Left lung (tissue), 10 donors: ENCODE data around the gene PFKP. TPM values are rescaled to one million over a fixed set of nuclear protein-coding genes. Genes with fewer than 3 reads are reported as not detected.

Experiments
- ATAC-seq: fragments of 200-7000 bp; cut with Tn5 transposase; one replicate; pipeline ENCODE4 v1.9.1; 2020; ENCODE audit warnings: moderate library complexity
- DNase-seq, 4 donors: peaks; one replicate each; pipeline ENCODE4 v3.0.0-alpha.2; 2013 to 2020
- H3K27ac ChIP-seq, 2 donors: fragments of 200-600 bp; sonication (generic) in 1 of 2; one replicate each; pipeline versions ENCODE4 v1.5.0 to v1.8.0; 2020 to 2021
- H3K27me3 ChIP-seq, 2 donors: fragments of 200-600 bp; sonication (generic) in 1 of 2; one replicate each; pipeline versions ENCODE4 v1.5.0 to v1.8.0; 2020 to 2021
- H3K36me3 ChIP-seq, 2 donors: fragments of 200-600 bp; sonication (generic) in 1 of 2; one replicate each; pipeline versions ENCODE4 v1.5.0 to v1.8.0; 2020 to 2021
- H3K4me1 ChIP-seq, 2 donors: fragments of 200-600 bp; one replicate each; pipeline ENCODE4 v1.8.0; 2021
- H3K4me3 ChIP-seq, 2 donors: fragments of 200-600 bp; sonication (generic) in 1 of 2; one replicate each; pipeline versions ENCODE4 v1.5.0 to v1.8.0; 2020 to 2021; ENCODE audit warnings: mild to moderate bottlenecking in 1 of 2
- H3K9me3 ChIP-seq, 2 donors: fragments of 200-600 bp; sonication (generic) in 1 of 2; one replicate each; pipeline versions ENCODE4 v1.5.0 to v1.8.0; 2020 to 2021
- intact Hi-C, 2 donors: fragments of 100-400 bp; cut with DNase I; formaldehyde crosslinking; loops; one replicate each; pipeline versions ENCODE4 v1.11.2 to v1.14.2; 2022
- polyA plus RNA-seq, 6 donors: library from polyadenylated mRNA; unstranded; fragments of 120-200 nt; gene quantifications; one replicate each; pipeline ENCODE4 v1.2.1, GENCODE V29; 2013; ENCODE audit not compliant: insufficient read length in 6 of 6
- total RNA-seq, 2 donors: library from RNA; stranded (reverse); fragmentation: NEBNext Ultra II Directional; extraction: Animal tissue kit (Norgen Biotek cat#: 25700); gene quantifications; one replicate each; pipeline ENCODE4 v1.2.1, GENCODE V29; 2021
- TF ChIP-seq, protein P1 (sequence below), 2 donors: fragments of 200-600 bp; sonication (generic) in 1 of 2; IDR thresholded peaks; one replicate each; pipeline versions ENCODE4 v1.5.0 to v1.8.0; 2021; ENCODE audit warnings: antibody characterized with exemption in 2 of 2
- donor health status: DM: no; HTN: yes; CAD: no.
- donor health status: DM: no; HTN: no; CAD: no.

Gene PFKP
- total and polyA plus RNA-seq, 8 donors = 7.4 to 70.0 (median 11.2) TPM

DNA sequence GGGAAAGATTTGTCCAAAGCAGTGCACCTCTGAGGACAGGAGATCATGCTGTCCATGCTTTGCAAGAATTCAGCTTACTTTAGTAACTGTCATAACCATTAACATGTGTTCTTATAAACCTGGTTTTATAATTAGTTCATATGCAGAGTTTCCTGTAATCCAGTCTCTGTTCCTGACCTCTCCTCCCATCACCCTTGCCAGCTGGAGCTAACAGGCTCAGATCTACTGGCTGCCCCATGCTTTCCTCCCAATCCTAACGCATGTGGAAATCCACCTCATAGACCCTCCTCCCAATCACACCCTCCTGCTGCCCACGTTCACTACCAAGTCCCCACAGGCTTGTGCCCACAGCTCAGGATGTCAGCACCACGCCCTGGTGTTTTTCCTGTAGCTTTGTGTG is 45.3 kb upstream of the PFKP start:
- ATAC-seq (no peak), DNase-seq (no peak)
- Histone ChIP-seq H3K27me3 (peaks cover 0 to 9% of the 10 kb centered on the region in 2 donors), H3K4me1 (no peaks in the 10 kb centered on the region), H3K4me3 (no peak overlapping the region), H3K36me3 (no peaks in the 10 kb centered on the region), H3K9me3 (no peaks in the 10 kb centered on the region), H3K27ac (no peak overlapping the region)
- intact Hi-C loops = no loop called here
- TF ChIP-seq, protein P1, sequence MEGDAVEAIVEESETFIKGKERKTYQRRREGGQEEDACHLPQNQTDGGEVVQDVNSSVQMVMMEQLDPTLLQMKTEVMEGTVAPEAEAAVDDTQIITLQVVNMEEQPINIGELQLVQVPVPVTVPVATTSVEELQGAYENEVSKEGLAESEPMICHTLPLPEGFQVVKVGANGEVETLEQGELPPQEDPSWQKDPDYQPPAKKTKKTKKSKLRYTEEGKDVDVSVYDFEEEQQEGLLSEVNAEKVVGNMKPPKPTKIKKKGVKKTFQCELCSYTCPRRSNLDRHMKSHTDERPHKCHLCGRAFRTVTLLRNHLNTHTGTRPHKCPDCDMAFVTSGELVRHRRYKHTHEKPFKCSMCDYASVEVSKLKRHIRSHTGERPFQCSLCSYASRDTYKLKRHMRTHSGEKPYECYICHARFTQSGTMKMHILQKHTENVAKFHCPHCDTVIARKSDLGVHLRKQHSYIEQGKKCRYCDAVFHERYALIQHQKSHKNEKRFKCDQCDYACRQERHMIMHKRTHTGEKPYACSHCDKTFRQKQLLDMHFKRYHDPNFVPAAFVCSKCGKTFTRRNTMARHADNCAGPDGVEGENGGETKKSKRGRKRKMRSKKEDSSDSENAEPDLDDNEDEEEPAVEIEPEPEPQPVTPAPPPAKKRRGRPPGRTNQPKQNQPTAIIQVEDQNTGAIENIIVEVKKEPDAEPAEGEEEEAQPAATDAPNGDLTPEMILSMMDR (IDR thresholded peaks at IDR 0.05) = no peak

DNA sequence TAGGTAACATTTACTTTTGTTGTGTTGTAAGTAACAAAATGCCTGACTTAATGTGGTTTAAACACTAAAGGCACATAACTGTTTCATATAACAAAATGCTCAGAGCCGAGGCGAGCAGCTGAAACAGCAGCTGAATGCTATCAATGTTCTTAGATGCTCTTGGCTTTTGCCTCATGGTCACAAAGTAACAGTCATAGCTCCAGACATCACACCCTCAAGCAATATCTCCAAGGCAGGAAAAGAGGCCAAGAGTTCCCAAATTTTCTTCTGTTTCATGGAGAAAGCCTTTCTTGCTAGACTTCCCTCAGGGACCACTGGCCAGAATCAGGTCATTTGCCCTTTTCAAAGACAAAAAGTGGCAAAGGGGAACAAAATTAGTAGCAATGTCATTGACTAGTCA is 43.5 kb upstream of the PFKP start:
- Histone ChIP-seq H3K36me3 (no peaks in the 10 kb centered on the region), H3K27me3 (peaks cover 0 to 9% of the 10 kb centered on the region in 2 donors), H3K4me3 (no peak overlapping the region), H3K4me1 (no peaks in the 10 kb centered on the region), H3K9me3 (no peaks in the 10 kb centered on the region), H3K27ac (no peak overlapping the region)
- TF ChIP-seq, protein P1 (IDR thresholded peaks at IDR 0.05) = no peak
- no peak for DNase-seq
- intact Hi-C loops = no loop called here
- no peak for ATAC-seq

DNA sequence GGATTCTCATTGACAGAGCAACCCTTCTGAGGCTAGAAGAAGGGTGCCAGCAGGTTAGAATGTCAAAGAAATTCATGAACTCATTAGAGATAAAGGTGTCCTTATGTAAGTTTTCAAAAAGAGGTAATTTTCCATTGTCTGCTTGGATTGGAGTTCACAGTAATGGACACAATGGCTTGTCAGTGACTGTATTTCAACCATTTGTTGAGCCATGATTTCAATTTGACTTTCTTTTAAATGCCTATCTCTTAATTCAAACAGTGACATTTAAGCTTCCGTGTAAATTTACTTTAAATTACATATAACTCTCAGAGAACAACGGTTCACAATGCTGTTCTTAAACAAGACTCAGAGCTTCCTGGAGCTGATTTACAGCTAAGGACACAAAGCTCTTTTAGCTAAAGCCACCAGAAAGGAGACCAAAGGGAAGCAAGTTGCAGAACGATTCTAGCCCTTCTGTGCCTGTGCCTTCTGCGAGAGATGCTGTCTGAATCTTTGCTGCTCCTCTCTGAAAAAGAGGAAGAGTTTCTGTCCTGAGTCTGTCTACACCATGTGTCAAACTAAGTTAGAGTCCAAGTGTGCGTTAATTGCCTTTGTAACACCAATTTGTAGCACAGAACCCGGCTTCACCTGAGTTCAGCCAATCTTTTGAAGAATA is 42.2 kb upstream of the PFKP start:
- Histone ChIP-seq H3K27me3 (peaks cover 0 to 4% of the 10 kb centered on the region in 2 donors), H3K27ac (no peak overlapping the region), H3K9me3 (no peaks in the 10 kb centered on the region), H3K4me1 (no peaks in the 10 kb centered on the region), H3K36me3 (no peaks in the 10 kb centered on the region), H3K4me3 (no peak overlapping the region)
- TF ChIP-seq, protein P1 (IDR thresholded peaks at IDR 0.05) = no peak
- ATAC-seq = no peak
- intact Hi-C loops = no loop called here
- no peak for DNase-seq

DNA sequence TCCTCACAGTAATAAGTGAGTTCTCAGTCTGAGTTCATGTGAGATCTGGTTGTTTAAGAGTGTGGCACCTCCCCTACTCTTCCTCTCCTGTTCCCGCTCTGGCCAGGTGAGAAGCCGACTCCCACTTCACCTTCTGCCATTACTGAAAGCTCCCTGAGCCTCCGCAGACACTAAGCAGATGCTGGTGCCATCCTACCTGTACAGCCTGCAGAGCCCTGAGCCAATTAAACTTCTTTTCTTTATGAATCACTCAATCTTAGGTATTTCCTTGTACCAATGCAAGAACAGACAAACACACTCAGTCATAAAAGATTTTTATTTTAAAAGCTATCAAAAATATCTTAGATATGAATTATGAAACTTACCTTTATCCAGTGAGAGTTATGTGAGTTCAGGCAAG is 39.5 kb upstream of the PFKP start:
- no peaks in the 10 kb centered on the region for H3K4me1 ChIP-seq
- ATAC-seq (no peak), DNase-seq (no peak)
- no peaks in the 10 kb centered on the region for H3K27me3 ChIP-seq
- TF ChIP-seq, protein P1 (IDR thresholded peaks at IDR 0.05) = no peak
- intact Hi-C loops = no loop called here
- H3K36me3 ChIP-seq = no peaks in the 10 kb centered on the region
- H3K4me3 ChIP-seq = no peak overlapping the region
- no peak overlapping the region for H3K27ac ChIP-seq
- H3K9me3 ChIP-seq = no peaks in the 10 kb centered on the region

DNA sequence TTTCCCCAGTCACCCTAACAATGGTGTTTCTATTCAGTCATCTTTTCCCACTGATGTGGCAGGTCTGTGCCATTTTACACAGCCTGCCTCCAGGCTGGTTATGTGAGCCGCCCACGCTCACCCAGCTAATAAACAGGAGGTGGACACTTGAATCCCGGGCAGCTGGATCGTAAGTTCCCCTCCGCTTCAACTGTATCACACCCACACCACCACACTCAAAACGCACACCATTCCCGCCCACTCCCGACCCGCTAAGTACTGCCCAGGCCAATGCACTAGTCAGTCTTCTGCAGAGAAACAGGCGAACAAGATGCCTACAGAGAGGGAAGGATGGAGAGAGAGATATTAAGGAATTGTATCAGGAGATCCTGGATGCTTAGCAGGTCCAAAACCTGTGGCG is 38.9 kb upstream of the PFKP start:
- Histone ChIP-seq H3K4me1 (no peaks in the 10 kb centered on the region), H3K27ac (no peak overlapping the region), H3K4me3 (no peak overlapping the region), H3K36me3 (no peaks in the 10 kb centered on the region), H3K9me3 (no peaks in the 10 kb centered on the region), H3K27me3 (no peaks in the 10 kb centered on the region)
- ATAC-seq = no peak
- TF ChIP-seq, protein P1 (IDR thresholded peaks at IDR 0.05) = no peak
- intact Hi-C loops = no loop called here
- no peak for DNase-seq
